DND-41 (cell line): ENCODE results near the gene VCAM1.

Experiments
- ATAC-seq: fragments of 200-7000 bp; cut with Tn5 transposase; 3 replicates; pipeline ENCODE4 v1.9.1; 2021; ENCODE audit warnings: low read depth; ENCODE audit not compliant: insufficient read depth
- DNase-seq: peaks from one replicate; pipeline ENCODE4 v3.0.0-alpha.2; 2020
- H2AFZ ChIP-seq: 2 replicates; pipeline ENCODE4 v1.6.0; 2012; ENCODE audit warnings: low read depth, low read length
- H3K27ac ChIP-seq: 2 replicates; pipeline ENCODE4 v1.5.1; 2012; ENCODE audit warnings: low read length, inconsistent platforms
- H3K27me3 ChIP-seq: fragments of 200-600 bp; sonication (generic); 2 replicates; pipeline ENCODE4 v1.6.0; 2012; ENCODE audit warnings: low read length, mild to moderate bottlenecking, inconsistent platforms; ENCODE audit not compliant: insufficient read depth, poor library complexity
- H3K36me3 ChIP-seq: 2 replicates; pipeline ENCODE4 v1.5.1; 2012; ENCODE audit warnings: low read length, inconsistent platforms; ENCODE audit not compliant: insufficient read depth
- H3K4me1 ChIP-seq: 2 replicates; pipeline ENCODE4 v1.5.1; 2012; ENCODE audit warnings: mild to moderate bottlenecking, low read length; ENCODE audit not compliant: insufficient read depth
- H3K4me2 ChIP-seq: 2 replicates; pipeline ENCODE4 v1.6.0; 2012; ENCODE audit warnings: mild to moderate bottlenecking, moderate library complexity, low read length, inconsistent platforms; ENCODE audit not compliant: insufficient read depth
- H3K4me3 ChIP-seq, 2 experiments: fragments of 200-600 bp in 1 of 2; shearing (Covaris generic) in 1 of 2; 2 replicates each; pipeline ENCODE4 v1.5.1; 2012 to 2016; ENCODE audit warnings: inconsistent platforms in 2 of 2, low read length in 2 of 2, mild to moderate bottlenecking in 2 of 2, low read depth in 1 of 2, moderate library complexity in 1 of 2
- H3K79me2 ChIP-seq: 2 replicates; pipeline ENCODE4 v1.6.0; 2012; ENCODE audit warnings: low read length, inconsistent platforms; ENCODE audit not compliant: insufficient read depth
- H3K9ac ChIP-seq: 2 replicates; pipeline ENCODE4 v1.6.0; 2012; ENCODE audit warnings: low read depth, mild to moderate bottlenecking, inconsistent platforms, low read length, moderate library complexity
- H3K9me3 ChIP-seq: 2 replicates; pipeline ENCODE4 v1.5.1; 2012; ENCODE audit warnings: low read length, moderate library complexity, mild to moderate bottlenecking, inconsistent platforms; ENCODE audit not compliant: insufficient read depth, severe bottlenecking
- H4K20me1 ChIP-seq: 2 replicates; pipeline ENCODE4 v1.6.0; 2012; ENCODE audit warnings: low read length; ENCODE audit not compliant: insufficient read depth
- EZH2 ChIP-seq: IDR thresholded peaks from 3 replicates; pipeline ENCODE4 v1.6.1; 2012; ENCODE audit warnings: borderline replicate concordance, low read depth, mild to moderate bottlenecking, moderate library complexity, low read length, inconsistent platforms; ENCODE audit not compliant: severe bottlenecking
- TF ChIP-seq, protein P1 (sequence below): IDR thresholded peaks from 2 replicates; pipeline ENCODE4 v1.5.1; 2012; ENCODE audit warnings: borderline replicate concordance, low read length, moderate library complexity, mild to moderate bottlenecking; ENCODE audit not compliant: poor library complexity, severe bottlenecking; ENCODE audit errors: extremely low read depth

VCAM1 gene

GRCh38 chr1:100762461-100762860 is 42.9 kb downstream of the VCAM1 start:
- Histone ChIP-seq H4K20me1 (no peaks in the 10 kb centered on the region), H2AFZ (no peak overlapping the region), H3K9ac (no peak overlapping the region), H3K4me3 (no peak overlapping the region), H3K79me2 (no peaks in the 10 kb centered on the region), H3K4me2 (no peak overlapping the region), H3K36me3 (no peaks in the 10 kb centered on the region), H3K4me1 (no peaks in the 10 kb centered on the region), H3K27ac (no peak overlapping the region), H3K27me3 (no peaks in the 10 kb centered on the region), H3K9me3 (no peaks in the 10 kb centered on the region)
- no peak for DNase-seq
- no peak for ATAC-seq
- no peak for TF ChIP-seq EZH2
- TF ChIP-seq, protein P1, sequence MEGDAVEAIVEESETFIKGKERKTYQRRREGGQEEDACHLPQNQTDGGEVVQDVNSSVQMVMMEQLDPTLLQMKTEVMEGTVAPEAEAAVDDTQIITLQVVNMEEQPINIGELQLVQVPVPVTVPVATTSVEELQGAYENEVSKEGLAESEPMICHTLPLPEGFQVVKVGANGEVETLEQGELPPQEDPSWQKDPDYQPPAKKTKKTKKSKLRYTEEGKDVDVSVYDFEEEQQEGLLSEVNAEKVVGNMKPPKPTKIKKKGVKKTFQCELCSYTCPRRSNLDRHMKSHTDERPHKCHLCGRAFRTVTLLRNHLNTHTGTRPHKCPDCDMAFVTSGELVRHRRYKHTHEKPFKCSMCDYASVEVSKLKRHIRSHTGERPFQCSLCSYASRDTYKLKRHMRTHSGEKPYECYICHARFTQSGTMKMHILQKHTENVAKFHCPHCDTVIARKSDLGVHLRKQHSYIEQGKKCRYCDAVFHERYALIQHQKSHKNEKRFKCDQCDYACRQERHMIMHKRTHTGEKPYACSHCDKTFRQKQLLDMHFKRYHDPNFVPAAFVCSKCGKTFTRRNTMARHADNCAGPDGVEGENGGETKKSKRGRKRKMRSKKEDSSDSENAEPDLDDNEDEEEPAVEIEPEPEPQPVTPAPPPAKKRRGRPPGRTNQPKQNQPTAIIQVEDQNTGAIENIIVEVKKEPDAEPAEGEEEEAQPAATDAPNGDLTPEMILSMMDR = no peak

DNA sequence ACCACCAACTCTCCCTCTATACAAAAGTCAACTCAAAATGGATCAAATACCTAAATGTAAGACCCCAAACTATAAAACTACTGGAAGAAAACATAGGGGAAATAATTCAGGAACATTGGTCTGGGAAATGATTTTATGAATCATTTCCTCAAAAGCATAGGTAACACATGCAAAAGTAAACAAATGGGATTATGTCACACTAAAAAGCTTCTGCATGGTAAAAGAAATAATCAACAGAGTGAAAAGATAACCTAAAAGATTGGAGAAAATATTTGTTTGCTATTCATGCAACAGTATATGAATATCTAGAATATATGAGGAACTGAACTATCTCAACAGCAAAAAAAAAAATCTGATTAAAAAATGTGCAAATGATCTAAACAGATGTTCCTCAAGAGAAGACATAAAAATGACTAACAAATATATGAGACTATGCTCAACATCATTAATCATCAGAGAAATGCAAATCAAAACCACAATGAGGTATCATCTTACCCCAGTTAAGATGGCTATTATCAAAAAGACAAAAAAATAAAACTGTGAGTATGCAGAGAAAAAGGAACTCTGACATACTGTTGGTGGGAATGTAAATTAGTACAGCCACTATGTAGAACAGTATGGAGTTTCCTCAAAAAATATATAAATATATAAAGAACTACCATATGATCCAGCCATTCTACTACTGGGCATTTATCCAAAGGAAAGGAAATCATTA is 47.8 kb downstream of the VCAM1 start:
- H3K4me3 ChIP-seq = no peak overlapping the region
- no peak overlapping the region for H3K27ac ChIP-seq
- H3K36me3 ChIP-seq = no peaks in the 10 kb centered on the region
- no peaks in the 10 kb centered on the region for H3K79me2 ChIP-seq
- ATAC-seq = no peak
- H3K9me3 ChIP-seq = no peaks in the 10 kb centered on the region
- H2AFZ ChIP-seq = no peak overlapping the region
- H3K9ac ChIP-seq = no peak overlapping the region
- no peaks in the 10 kb centered on the region for H3K27me3 ChIP-seq
- TF ChIP-seq EZH2 = no peak
- H4K20me1 ChIP-seq = no peaks in the 10 kb centered on the region
- H3K4me1 ChIP-seq = no peaks in the 10 kb centered on the region
- no peak overlapping the region for H3K4me2 ChIP-seq
- no peak for DNase-seq

- Histone ChIP-seq H3K4me2 (no peak overlapping the region), H3K9me3 (no peaks in the 10 kb centered on the region), H3K36me3 (no peaks in the 10 kb centered on the region), H3K4me3 (no peak overlapping the region), H3K9ac (no peak overlapping the region), H3K27ac (no peak overlapping the region), H3K27me3 (no peaks in the 10 kb centered on the region), H3K79me2 (no peaks in the 10 kb centered on the region), H2AFZ (no peak overlapping the region), H4K20me1 (no peaks in the 10 kb centered on the region), H3K4me1 (no peaks in the 10 kb centered on the region)
- DNase-seq = no peak
- TF ChIP-seq, protein P1 = no peak
- no peak for TF ChIP-seq EZH2
- ATAC-seq = no peak
Measured at GRCh38 chr1:100769323-100769722, 49.8 kb downstream of the VCAM1 start.

DNA sequence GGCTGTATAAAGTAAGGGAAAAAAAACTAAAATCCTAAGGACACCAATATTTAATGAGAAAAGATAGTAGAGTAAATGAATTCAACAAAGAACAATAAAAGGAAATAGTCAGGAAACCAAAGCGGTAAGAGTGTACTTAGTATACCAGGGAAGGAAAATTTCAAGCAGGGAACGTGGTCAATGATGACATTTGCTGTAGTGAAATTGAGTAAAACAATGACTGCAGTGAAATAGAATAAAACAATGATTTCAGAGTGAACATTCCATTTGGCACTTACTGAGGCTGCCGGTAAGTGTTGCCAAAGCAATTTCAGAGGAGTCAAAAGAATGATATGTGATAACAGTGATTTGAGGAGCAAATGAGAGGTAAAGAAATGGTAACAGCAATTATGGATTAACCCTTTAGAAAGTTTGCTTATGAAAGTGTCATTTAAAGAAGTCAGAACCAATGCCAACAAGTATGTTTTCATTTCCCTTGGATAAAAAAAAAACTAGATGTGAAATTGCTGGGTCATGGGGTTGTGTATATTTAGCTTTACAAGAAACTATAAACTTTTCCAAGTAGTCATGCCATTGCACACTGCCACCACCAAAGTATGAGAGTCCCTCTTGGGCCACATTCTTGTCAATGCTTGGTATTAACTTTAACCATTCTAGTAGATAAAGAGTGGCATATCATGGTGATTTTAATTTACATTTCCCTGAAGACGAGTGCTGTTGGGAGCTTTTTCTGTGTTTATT is 50.5 kb downstream of the VCAM1 start:
- TF ChIP-seq, protein P1 = no peak
- no peak for TF ChIP-seq EZH2
- Histone ChIP-seq H3K4me3 (no peak overlapping the region), H3K4me1 (no peaks in the 10 kb centered on the region), H3K9ac (no peak overlapping the region), H3K79me2 (no peaks in the 10 kb centered on the region), H2AFZ (no peak overlapping the region), H4K20me1 (no peaks in the 10 kb centered on the region), H3K4me2 (no peak overlapping the region), H3K27me3 (no peaks in the 10 kb centered on the region), H3K27ac (no peak overlapping the region), H3K9me3 (no peaks in the 10 kb centered on the region), H3K36me3 (no peaks in the 10 kb centered on the region)
- DNase-seq (no peak), ATAC-seq (no peak)
